ENCODE measurements around the gene PGA3. TPM values are rescaled to one million over a fixed set of nuclear protein-coding genes. Genes with fewer than 3 reads are reported as not detected.
A peak's percentile ranks its signal among the peaks of the same experiment; 100 is the strongest.
"Not testable (repeated sequence)": the region's sequence is repeated elsewhere in the genome, so short reads cannot be mapped to it uniquely, and the experiment has no call there.

PGA3 gene
- total RNA-seq, 2 experiments from 2014 or later = not detected

DNA sequence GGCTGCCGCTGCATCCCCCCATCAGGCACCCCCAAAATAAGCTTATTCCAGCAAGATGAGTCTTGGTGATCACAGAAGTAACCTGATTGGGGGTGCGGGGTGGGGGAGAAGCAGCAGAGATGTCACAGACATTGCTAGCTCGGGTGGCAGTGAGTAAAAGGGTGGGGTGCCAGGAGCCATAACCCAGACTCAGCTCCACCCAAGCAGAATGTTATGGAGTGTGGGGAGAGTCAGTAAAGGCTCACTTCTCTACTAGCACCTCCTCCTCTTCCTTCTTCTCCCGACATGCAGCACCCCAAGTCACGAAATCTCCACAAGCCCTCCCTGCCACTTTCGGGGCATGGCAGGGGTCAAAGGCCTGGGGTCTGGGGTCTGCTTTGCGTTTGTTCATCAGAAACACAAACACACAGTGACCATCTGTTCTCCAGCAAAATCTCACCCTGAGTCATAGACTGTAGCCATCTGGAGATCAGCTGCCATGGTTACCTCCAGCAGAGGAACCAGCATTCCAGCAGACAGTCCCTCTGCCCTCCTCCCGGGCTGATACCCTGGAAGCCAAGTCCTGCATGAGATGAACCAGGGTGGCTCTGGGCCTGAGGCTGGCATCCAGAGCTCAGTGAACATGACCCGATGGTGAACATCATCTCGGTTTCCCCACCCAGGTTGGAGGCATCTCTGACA, 42.1 kb downstream of the PGA3 start:
- CTCF ChIA-PET; H3K27me3 Mint-ChIP-seq (ENCODE audit: low read depth); H3K36me3 Mint-ChIP-seq (ENCODE audit: low read depth); H3K27ac Mint-ChIP-seq; H3K4me3 Mint-ChIP-seq; H3K9me3 Mint-ChIP-seq; intact Hi-C loops (cut with micrococcal nuclease); DNase-seq; H3K4me1 Mint-ChIP-seq (ENCODE audit: low read depth): not testable (repeated sequence)

DNA sequence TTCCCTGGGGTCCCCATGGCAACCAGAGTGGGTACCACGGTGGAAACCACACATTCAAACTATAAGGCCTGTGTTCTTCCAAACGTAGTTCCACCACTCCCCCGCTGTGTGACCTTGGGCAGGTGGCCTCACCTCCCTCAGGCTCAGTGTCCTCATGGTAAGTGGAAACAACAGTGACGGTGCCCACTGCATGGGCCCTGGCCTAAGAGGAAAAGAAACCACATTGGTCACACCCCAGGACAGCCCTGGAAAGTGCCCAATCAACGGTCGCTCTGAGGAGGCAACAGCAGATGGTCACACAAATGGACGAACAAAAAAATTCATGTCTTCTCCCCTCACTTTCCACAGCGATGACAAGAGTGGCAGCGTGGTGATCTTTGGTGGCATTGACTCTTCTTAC, 44.8 kb downstream of the PGA3 start:
- H3K4me1 Mint-ChIP-seq (ENCODE audit: low read depth); H3K36me3 Mint-ChIP-seq (ENCODE audit: low read depth); H3K27me3 Mint-ChIP-seq (ENCODE audit: low read depth); CTCF ChIA-PET; intact Hi-C loops (cut with micrococcal nuclease); DNase-seq; H3K9me3 Mint-ChIP-seq; H3K27ac Mint-ChIP-seq; H3K4me3 Mint-ChIP-seq: not testable (repeated sequence)

GRCh38 chr11:61249201-61249600, 45.9 kb downstream of the PGA3 start:
- DNase-seq; CTCF ChIA-PET; H3K4me1 Mint-ChIP-seq (ENCODE audit: low read depth); H3K27ac Mint-ChIP-seq; H3K9me3 Mint-ChIP-seq; H3K36me3 Mint-ChIP-seq (ENCODE audit: low read depth); H3K4me3 Mint-ChIP-seq; intact Hi-C loops (cut with micrococcal nuclease); H3K27me3 Mint-ChIP-seq (ENCODE audit: low read depth): not testable (repeated sequence)

DNA sequence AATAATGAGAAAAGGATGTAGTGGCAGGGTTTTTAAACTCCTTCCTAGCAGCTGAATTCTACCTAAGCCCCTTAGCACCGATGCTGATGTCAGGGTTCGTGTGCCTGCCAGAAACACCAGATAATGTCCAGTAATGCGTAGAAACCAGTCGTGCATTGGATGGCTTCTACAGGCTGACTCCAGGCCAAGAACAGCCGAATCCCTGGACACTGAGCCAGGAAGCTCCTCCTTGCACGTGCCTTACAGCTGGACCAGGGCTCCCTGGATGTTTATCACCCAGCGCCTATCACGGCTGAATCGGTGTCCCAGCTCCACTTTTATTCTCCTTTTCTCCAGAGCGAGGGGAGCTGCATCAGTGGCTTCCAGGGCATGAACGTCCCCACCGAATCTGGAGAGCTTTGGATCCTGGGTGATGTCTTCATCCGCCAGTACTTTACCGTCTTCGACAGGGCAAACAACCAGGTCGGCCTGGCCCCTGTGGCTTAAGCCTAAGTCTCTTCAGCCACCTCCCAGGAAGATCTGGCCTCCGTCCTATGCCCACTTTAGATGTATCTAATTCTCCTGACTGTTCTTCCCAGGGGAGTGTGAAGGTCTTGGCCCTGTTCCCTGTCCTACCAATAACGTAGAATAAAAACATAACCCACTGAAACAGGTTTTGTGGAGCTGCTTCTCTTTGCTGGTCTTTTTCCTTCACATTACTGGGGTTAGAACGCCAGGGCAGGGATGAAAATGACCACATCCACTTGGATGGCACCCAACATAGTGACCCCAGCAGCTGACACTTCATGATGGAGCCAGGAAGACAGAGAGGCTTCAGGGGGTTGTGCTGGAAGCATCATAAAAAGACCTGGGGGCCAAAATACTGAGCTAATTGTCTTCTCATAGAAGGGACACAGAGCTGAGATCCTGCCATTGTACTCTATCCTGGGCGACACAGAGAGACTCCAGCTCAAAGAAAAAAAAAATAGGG, 47.8 kb downstream of the PGA3 start:
- H3K36me3 Mint-ChIP-seq (ENCODE audit: low read depth); H3K27me3 Mint-ChIP-seq (ENCODE audit: low read depth); H3K4me1 Mint-ChIP-seq (ENCODE audit: low read depth); DNase-seq; H3K9me3 Mint-ChIP-seq; H3K27ac Mint-ChIP-seq; H3K4me3 Mint-ChIP-seq; intact Hi-C loops (cut with micrococcal nuclease): not testable (repeated sequence)
- CTCF ChIA-PET = interaction anchor here (0.7 to 1.5 kb wide), 5 partner anchors 47 to 1469 kb away, joined by 3 to 5 read pairs (median 4); no protein-coding TSS in a partner anchor

DNA sequence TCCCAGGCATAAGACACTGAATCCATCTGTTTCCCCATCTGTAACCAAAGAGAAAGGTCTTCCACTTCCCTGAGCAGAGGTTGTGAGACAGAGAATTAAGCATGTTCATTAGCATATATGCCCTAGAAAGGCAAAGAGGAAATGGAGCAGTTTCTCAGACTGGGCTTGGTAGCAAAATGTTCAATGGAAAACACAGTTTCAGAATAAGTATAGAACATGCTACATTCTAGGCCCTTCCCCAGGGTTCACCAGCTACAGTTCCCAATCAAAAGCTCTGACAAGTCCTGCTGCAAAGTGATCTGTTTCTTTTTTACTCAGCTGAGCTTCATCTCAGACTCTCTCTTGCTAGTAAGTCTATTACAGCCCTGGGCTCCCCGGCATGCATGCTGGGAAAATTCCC, 49.0 kb downstream of the PGA3 start:
- CTCF ChIA-PET = interaction anchor here (1.1 to 1.5 kb wide), 5 partner anchors 43 to 133 kb away, joined by 3 to 5 read pairs (median 3); partner anchors contain the start of gene VWCE
- DNase-seq; H3K27me3 Mint-ChIP-seq (ENCODE audit: low read depth); H3K9me3 Mint-ChIP-seq; H3K36me3 Mint-ChIP-seq (ENCODE audit: low read depth); H3K27ac Mint-ChIP-seq; H3K4me1 Mint-ChIP-seq (ENCODE audit: low read depth); intact Hi-C loops (cut with micrococcal nuclease); H3K4me3 Mint-ChIP-seq: not testable (repeated sequence)

- Mint-ChIP-seq H3K4me1 (ENCODE audit: low read depth) (no peaks in the 10 kb centered on the region), H3K36me3 (ENCODE audit: low read depth) (peaks cover 1% of the 10 kb centered on the region), H3K27ac (no peak overlapping the region), H3K4me3 (no peak overlapping the region), H3K9me3 (no peaks in the 10 kb centered on the region), H3K27me3 (ENCODE audit: low read depth) (no peaks in the 10 kb centered on the region)
- CTCF ChIA-PET = interaction anchor here (0.5 to 2.7 kb wide), 25 partner anchors 9 to 875 kb away, joined by 3 to 26 read pairs (median 4); partner anchors contain the start of genes TMEM138 and VWCE
- peak; percentile 80 for DNase-seq
- intact Hi-C loops (cut with micrococcal nuclease) = loop anchor here (1.0 kb wide), 3 partner anchors 40 to 131 kb away; no protein-coding TSS in a partner anchor
These were observed 51.2 kb downstream of the PGA3 start for GRCh38 chr11:61254403-61255025.

DNA sequence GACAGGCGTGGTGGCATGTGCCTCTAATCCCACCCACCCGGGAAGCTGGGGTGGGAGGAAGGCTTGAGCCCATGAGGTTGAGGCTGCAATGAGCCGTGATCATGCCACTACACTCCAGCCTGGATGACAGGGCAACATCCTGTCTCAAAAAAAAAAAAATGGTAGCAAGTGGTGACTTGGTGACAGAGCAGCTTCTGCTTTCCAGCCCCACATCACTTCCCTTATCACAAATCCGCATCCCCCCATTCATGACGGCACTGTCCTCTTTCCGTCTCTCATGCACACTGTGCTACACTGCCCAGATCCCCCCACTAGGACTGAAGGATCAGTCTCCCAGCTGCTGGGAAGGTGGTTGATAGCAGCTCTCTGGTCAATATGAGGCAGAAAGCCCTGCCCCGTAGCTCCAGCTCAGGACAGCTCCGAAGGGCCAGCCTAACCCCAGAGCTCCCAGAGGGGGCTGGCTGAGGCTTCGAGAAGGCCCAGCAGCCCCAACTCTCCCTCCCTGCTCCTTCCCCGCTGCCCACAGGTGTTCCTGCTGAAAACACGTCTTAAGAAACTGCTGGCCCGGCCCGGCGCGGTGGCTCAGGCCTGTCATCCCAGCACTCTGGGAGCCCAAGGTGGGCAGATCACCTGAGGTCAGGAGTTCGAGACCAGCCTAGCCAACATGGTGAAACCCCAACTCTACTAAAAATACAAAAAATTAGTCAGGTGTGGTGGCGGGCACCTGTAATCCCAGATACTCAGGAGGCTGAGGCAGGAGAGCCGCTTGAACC, 53.6 kb downstream of the PGA3 start:
- CTCF ChIA-PET = interaction anchor here (0.6 to 1.4 kb wide), 4 partner anchors 127 to 357 kb away, joined by 3 to 6 read pairs (median 4); no protein-coding TSS in a partner anchor
- Mint-ChIP-seq H3K27me3 (ENCODE audit: low read depth) (no peaks in the 10 kb centered on the region), H3K27ac (no peak overlapping the region), H3K4me3 (no peak overlapping the region), H3K4me1 (ENCODE audit: low read depth) (no peaks in the 10 kb centered on the region), H3K9me3 (no peaks in the 10 kb centered on the region), H3K36me3 (ENCODE audit: low read depth) (peaks cover 1% of the 10 kb centered on the region)
- intact Hi-C loops (cut with micrococcal nuclease) = no loop called here
- no peak for DNase-seq

GRCh38 chr11:61258546-61258945, 55.2 kb downstream of the PGA3 start:
- Mint-ChIP-seq H3K9me3 (no peaks in the 10 kb centered on the region), H3K4me1 (ENCODE audit: low read depth) (no peaks in the 10 kb centered on the region), H3K36me3 (ENCODE audit: low read depth) (peaks cover 3% of the 10 kb centered on the region), H3K4me3 (no peak overlapping the region), H3K27me3 (ENCODE audit: low read depth) (no peaks in the 10 kb centered on the region), H3K27ac (no peak overlapping the region)
- intact Hi-C loops (cut with micrococcal nuclease) = no loop called here
- DNase-seq = no peak
- CTCF ChIA-PET = no interaction called here

DNA sequence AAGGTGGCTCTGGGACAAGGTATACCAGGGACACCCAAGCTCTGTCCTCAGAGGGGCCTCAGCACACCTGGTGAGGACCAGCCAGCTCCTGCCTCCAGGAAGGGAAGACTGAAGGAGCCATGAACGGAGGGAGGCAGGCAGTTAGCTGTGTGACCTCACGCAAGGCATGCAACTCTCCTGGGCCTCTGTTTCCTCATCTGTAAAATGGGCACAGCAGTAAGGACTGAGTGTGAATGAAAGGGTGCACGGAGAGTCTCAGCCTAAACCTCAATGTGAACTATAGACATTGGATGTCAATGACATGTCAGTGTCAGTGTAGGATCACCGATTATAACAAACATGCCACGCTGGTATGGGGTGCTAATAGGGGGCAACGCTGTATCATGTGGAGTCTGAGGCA, 56.0 kb downstream of the PGA3 start:
- no peaks in the 10 kb centered on the region for H3K4me1 Mint-ChIP-seq (ENCODE audit: low read depth)
- intact Hi-C loops (cut with micrococcal nuclease) = no loop called here
- H3K27ac Mint-ChIP-seq = no peak overlapping the region
- DNase-seq = no peak
- H3K27me3 Mint-ChIP-seq (ENCODE audit: low read depth) = no peaks in the 10 kb centered on the region
- no peaks in the 10 kb centered on the region for H3K9me3 Mint-ChIP-seq
- CTCF ChIA-PET = no interaction called here
- peaks cover 5% of the 10 kb centered on the region for H3K36me3 Mint-ChIP-seq (ENCODE audit: low read depth)
- H3K4me3 Mint-ChIP-seq = no peak overlapping the region
